H1 (cell line): ENCODE data around the gene UBN1. TPM values are rescaled to one million over a fixed set of nuclear protein-coding genes. Genes with fewer than 3 reads are reported as not detected.

Experiments
- CTCF ChIA-PET: fragments of 300-600 bp; sonication (Branson Sonifier 250); formaldehyde crosslinking; loops from one replicate; lab custom pipeline; 2021; ENCODE audit not compliant: partially characterized antibody; lab: Charles Lee
- POLR2A ChIA-PET: fragments of 300-600 bp; sonication (Branson Sonifier 250); formaldehyde crosslinking; loops from one replicate; lab custom pipeline; 2021; ENCODE audit warnings: inconsistent platforms; ENCODE audit not compliant: partially characterized antibody; lab: Charles Lee
- DNase-seq, 2 experiments: peaks; one replicate each; pipeline versions ENCODE4 v3.0.0 to v3.0.0-alpha.2; 2010 to 2022; ENCODE audit warnings: low spot score in 2 of 2, low read depth in 1 of 2, mixed read lengths in 1 of 2
- FAIRE-seq: peaks from 2 replicates; lab custom pipeline; 2011; peaks lifted over from hg19 to GRCh38; lab: Jason Lieb, UNC
- H2AFZ ChIP-seq: 2 replicates; pipeline ENCODE4 v1.8.1; 2012; ENCODE audit warnings: low read length, inconsistent platforms
- H2AK5ac ChIP-seq: 2 replicates; pipeline ENCODE4 v1.6.1; 2013; ENCODE audit warnings: low read depth, low read length
- H2BK120ac ChIP-seq: replicated peaks from 2 replicates; pipeline ENCODE3; 2013; ENCODE audit warnings: low read depth, low read length, inconsistent platforms
- H2BK12ac ChIP-seq: 2 replicates; pipeline ENCODE4 v1.6.1; 2013; ENCODE audit warnings: low read depth, low read length
- H2BK15ac ChIP-seq: 2 replicates; pipeline ENCODE4 v1.6.1; 2013; ENCODE audit warnings: low read length
- H2BK20ac ChIP-seq: 2 replicates; pipeline ENCODE4 v1.6.1; 2013; ENCODE audit warnings: low read length
- H2BK5ac ChIP-seq: 2 replicates; pipeline ENCODE4 v1.6.1; 2013; ENCODE audit warnings: low read depth, low read length
- H3K14ac ChIP-seq: 2 replicates; pipeline ENCODE4 v1.6.1; 2013; ENCODE audit warnings: inconsistent platforms; ENCODE audit not compliant: insufficient read length
- H3K18ac ChIP-seq: 2 replicates; pipeline ENCODE4 v1.6.1; 2013; ENCODE audit warnings: low read length; ENCODE audit errors: extremely low read depth
- H3K23ac ChIP-seq: 2 replicates; pipeline ENCODE4 v1.6.1; 2013; ENCODE audit warnings: inconsistent platforms; ENCODE audit not compliant: insufficient read length
- H3K23me2 ChIP-seq: 2 replicates; pipeline ENCODE4 v1.6.1; 2013; ENCODE audit warnings: low read depth, low read length
- H3K27ac ChIP-seq: 2 replicates; pipeline ENCODE4 v1.6.1; 2011; ENCODE audit warnings: low read depth, low read length, inconsistent platforms
- H3K27me3 ChIP-seq, 4 experiments: replicated peaks in 1 of 4; 1 replicate in 1 of 4; 2 replicates in 3 of 4; pipeline versions ENCODE4 v1.6.1 to v1.8.1; 2011 to 2013; ENCODE audit warnings: low read length in 3 of 4, mild to moderate bottlenecking in 3 of 4, inconsistent platforms in 2 of 4, mixed read lengths in 2 of 4, moderate library complexity in 1 of 4; ENCODE audit not compliant: control insufficient read depth in 3 of 4, insufficient read depth in 3 of 4; ENCODE audit errors: extremely low read depth in 1 of 4
- H3K36me3 ChIP-seq, 4 experiments: 2 replicates each; pipeline versions ENCODE4 v1.6.1 to v1.8.1; 2011 to 2013; ENCODE audit warnings: mild to moderate bottlenecking in 4 of 4, low read length in 3 of 4, moderate library complexity in 2 of 4, control low read depth in 1 of 4, inconsistent platforms in 1 of 4; ENCODE audit not compliant: insufficient read depth in 4 of 4, control insufficient read depth in 2 of 4
- H3K4ac ChIP-seq: replicated peaks from 2 replicates; pipeline ENCODE3; 2013; ENCODE audit warnings: low read length, low read depth, mixed read lengths, inconsistent platforms; ENCODE audit not compliant: insufficient read length
- H3K4me1 ChIP-seq, 4 experiments: replicated peaks in 1 of 4; 1 replicate in 1 of 4; 2 replicates in 3 of 4; pipeline versions ENCODE4 v1.6.1 to v1.8.1; 2011 to 2013; ENCODE audit warnings: low read length in 3 of 4, inconsistent platforms in 2 of 4, mixed read lengths in 1 of 4; ENCODE audit not compliant: insufficient read depth in 4 of 4, control insufficient read depth in 3 of 4
- H3K4me2 ChIP-seq, 2 experiments: 2 replicates each; pipeline versions ENCODE4 v1.6.1 to v1.8.1; 2011 to 2013; ENCODE audit warnings: low read depth in 2 of 2, low read length in 2 of 2, control low read depth in 1 of 2, inconsistent platforms in 1 of 2, mild to moderate bottlenecking in 1 of 2; ENCODE audit not compliant: insufficient read depth in 1 of 2
- H3K4me3 ChIP-seq, 4 experiments: fragments of 200-600, 300-600 bp in 1 of 4; sonication (generic), shearing (Covaris generic), sonication (Bioruptor Twin) in 1 of 4; 2 replicates each; pipeline versions ENCODE4 v1.5.1 to v1.8.1; 2011 to 2016; ENCODE audit warnings: low read length in 4 of 4, low read depth in 3 of 4, control low read depth in 2 of 4, inconsistent platforms in 2 of 4, mild to moderate bottlenecking in 2 of 4, mixed read lengths in 1 of 4, moderate library complexity in 1 of 4; ENCODE audit not compliant: insufficient read depth in 2 of 4; ENCODE audit errors: extremely low read depth in 1 of 4
- H3K56ac ChIP-seq: replicated peaks from 2 replicates; pipeline ENCODE3; 2013; ENCODE audit warnings: low read depth, mild to moderate bottlenecking, mixed read lengths, low read length, inconsistent platforms; ENCODE audit not compliant: insufficient read length
- H3K79me1 ChIP-seq: 2 replicates; pipeline ENCODE4 v1.6.1; 2013; ENCODE audit warnings: low read depth, low read length, control low read depth
- H3K79me2 ChIP-seq, 2 experiments: 2 replicates each; pipeline versions ENCODE4 v1.6.1 to v1.8.1; 2012 to 2013; ENCODE audit warnings: low read length in 2 of 2, mild to moderate bottlenecking in 2 of 2, inconsistent platforms in 1 of 2; ENCODE audit not compliant: insufficient read depth in 2 of 2, control insufficient read depth in 1 of 2
- H3K9ac ChIP-seq, 4 experiments: replicated peaks in 1 of 4; 1 replicate in 1 of 4; 2 replicates in 3 of 4; pipeline versions ENCODE4 v1.6.1 to v1.8.1; 2011 to 2013; ENCODE audit warnings: low read depth in 3 of 4, low read length in 3 of 4, control low read depth in 2 of 4, mild to moderate bottlenecking in 2 of 4, moderate library complexity in 2 of 4, inconsistent platforms in 1 of 4; ENCODE audit errors: extremely low read depth in 1 of 4
- H3K9me3 ChIP-seq, 2 experiments: 2 replicates each; pipeline versions ENCODE4 v1.6.1 to v1.8.1; 2012 to 2013; ENCODE audit warnings: mild to moderate bottlenecking in 2 of 2, moderate library complexity in 2 of 2, control low read depth in 1 of 2, inconsistent platforms in 1 of 2, low read depth in 1 of 2, low read length in 1 of 2, mixed read lengths in 1 of 2; ENCODE audit not compliant: insufficient read depth in 2 of 2
- H4K20me1 ChIP-seq, 2 experiments: replicated peaks in 1 of 2; 2 replicates each; pipeline versions ENCODE3 to v1.8.1; 2011 to 2013; ENCODE audit warnings: inconsistent platforms in 2 of 2, low read length in 2 of 2, mild to moderate bottlenecking in 1 of 2; ENCODE audit not compliant: insufficient read depth in 2 of 2, control insufficient read depth in 1 of 2
- H4K5ac ChIP-seq: 2 replicates; pipeline ENCODE4 v1.6.1; 2013; ENCODE audit warnings: low read length, low read depth, mixed read lengths, inconsistent platforms; ENCODE audit not compliant: insufficient read length
- H4K8ac ChIP-seq: 2 replicates; pipeline ENCODE4 v1.8.0; 2013; ENCODE audit warnings: mild to moderate bottlenecking, moderate library complexity, low read length, inconsistent platforms; ENCODE audit not compliant: insufficient read depth; ENCODE audit errors: extremely low read depth
- H4K91ac ChIP-seq: replicated peaks from 2 replicates; pipeline ENCODE3; 2013; ENCODE audit warnings: low read length, mixed read lengths, inconsistent platforms; ENCODE audit not compliant: insufficient read length
- BRCA1 ChIP-seq: IDR thresholded peaks from 2 replicates; pipeline ENCODE4 v1.6.1; 2012; ENCODE audit warnings: low read depth, low read length, improper control_type of control experiment
- CHD1 ChIP-seq: IDR thresholded peaks from 2 replicates; pipeline ENCODE4 v1.6.1; 2012; ENCODE audit warnings: low read depth, low read length, improper control_type of control experiment
- CREB1 ChIP-seq: IDR thresholded peaks from 2 replicates; pipeline ENCODE4 v1.6.1; 2012; ENCODE audit warnings: inconsistent platforms
- EGR1 ChIP-seq: IDR thresholded peaks from 2 replicates; pipeline ENCODE4 v1.6.1; 2011; ENCODE audit warnings: low read depth, low read length, borderline replicate concordance
- EP300 ChIP-seq, 2 experiments: IDR thresholded peaks; 1 replicate in 1 of 2; 2 replicates in 1 of 2; pipeline ENCODE4 v1.6.1; 2011 to 2012; ENCODE audit warnings: low read depth in 2 of 2, low read length in 2 of 2, mild to moderate bottlenecking in 2 of 2, borderline replicate concordance in 1 of 2, inconsistent platforms in 1 of 2, moderate library complexity in 1 of 2
- EZH2 ChIP-seq: fragments of 200-600 bp; sonication (generic); IDR thresholded peaks from 2 replicates; pipeline ENCODE4 v1.7.1; 2012; ENCODE audit warnings: low read depth, mild to moderate bottlenecking, moderate library complexity, low read length, inconsistent platforms; ENCODE audit not compliant: severe bottlenecking
- KDM1A ChIP-seq: fragments of 200-600, 300-600 bp; sonication (generic); IDR thresholded peaks from 2 replicates; pipeline ENCODE4 v1.7.1; 2016; ENCODE audit warnings: mild to moderate bottlenecking, low read length, borderline replicate concordance
- POLR2AphosphoS5 ChIP-seq: IDR thresholded peaks from 2 replicates; pipeline ENCODE4 v1.6.1; 2011; ENCODE audit warnings: low read depth, low read length
- SUZ12 ChIP-seq: fragments of 200-600 bp; sonication (generic); IDR thresholded peaks from 2 replicates; pipeline ENCODE4 v1.6.1; 2012; ENCODE audit warnings: mild to moderate bottlenecking, inconsistent platforms, low read length, moderate library complexity, mixed read lengths
- TAF1 ChIP-seq: IDR thresholded peaks from 2 replicates; pipeline ENCODE4 v1.6.1; 2011; ENCODE audit warnings: mild to moderate bottlenecking, low read depth, low read length
- YY1 ChIP-seq: IDR thresholded peaks from 2 replicates; pipeline ENCODE4 v1.6.1; 2011; ENCODE audit warnings: low read depth, mild to moderate bottlenecking, low read length
- ZNF274 ChIP-seq: IDR thresholded peaks from 2 replicates; pipeline ENCODE4 v1.7.0; 2012; ENCODE audit warnings: low read length, borderline replicate concordance; ENCODE audit errors: extremely low read depth
- WGBS, 2 experiments: shearing (Covaris generic) in 1 of 2; methylation state at CpG; one replicate each; pipeline versions ENCODE4 v1.1.6 to v1.1.7; 2013 to 2015; ENCODE audit warnings: low lambda C conversion rate in 2 of 2, mixed read lengths in 2 of 2, inconsistent platforms in 1 of 2, low coverage in 1 of 2, missing lambda C conversion rate in 1 of 2; ENCODE audit not compliant: insufficient replicate concordance in 2 of 2, insufficient coverage in 1 of 2, insufficient read length in 1 of 2; ENCODE audit errors: extremely low coverage in 1 of 2, missing lambda C conversion rate in 1 of 2; 5-methylcytosine and 5-hydroxymethylcytosine counted together
- polyA plus RNA-seq, 7 experiments: library from polyadenylated mRNA; depleted of rRNA in 3 of 7; stranded (reverse) in 5 of 7; unstranded in 2 of 7; fragments of >200 nt in 5 of 7; fragments of 200-250 nt in 2 of 7; gene quantifications; 1 replicate in 5 of 7; 2 replicates in 1 of 7; 4 replicates in 1 of 7; pipeline versions ENCODE4 v1.2.1 to v1.2.3, GENCODE V29; 2011 to 2013; ENCODE audit warnings: missing spikeins in 2 of 7, mixed read lengths in 2 of 7
- total RNA-seq: library from RNA; stranded (reverse); fragmentation: NEBNext Ultra II Directional; extraction: Animal tissue kit (Norgen Biotek cat#: 25700); gene quantifications from 2 replicates; pipeline ENCODE4 v1.2.1, GENCODE V29; 2021
- TF ChIP-seq, protein P1 (sequence below): IDR thresholded peaks from 2 replicates; pipeline ENCODE4 v1.6.1; 2012; ENCODE audit warnings: inconsistent platforms

UBN1 gene
- total and polyA plus RNA-seq, 2 of the 8 experiments (the other 6 are each of a cell fraction or from before 2014, with no cell fraction given): 16.2 to 37.0 TPM

DNA sequence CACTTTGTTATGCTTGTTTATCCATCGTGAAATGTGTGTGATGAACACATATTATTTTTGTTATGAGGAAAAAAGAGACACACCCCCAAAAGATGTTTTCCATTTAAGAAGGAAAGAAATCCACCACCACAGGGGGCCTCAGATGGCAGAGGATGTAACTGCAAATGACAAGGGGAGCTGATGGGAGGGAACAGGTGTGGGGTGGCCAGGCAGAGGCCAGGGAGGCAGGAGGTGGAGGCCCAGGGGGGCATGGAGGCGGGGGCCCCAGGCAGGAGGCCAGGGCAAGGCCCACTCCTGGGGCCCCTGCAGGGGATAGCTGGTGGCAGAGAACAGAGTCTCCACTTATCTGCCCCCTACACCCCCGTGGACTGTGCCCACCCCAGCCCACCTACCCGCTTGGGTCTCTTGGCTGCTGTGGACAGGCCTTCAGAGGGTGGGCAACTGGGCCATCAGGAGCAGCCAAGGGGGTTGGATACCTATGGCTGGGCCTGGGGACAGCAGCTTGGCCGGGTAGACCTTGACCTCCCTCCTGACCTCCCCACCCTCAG, 61.6 kb downstream of the UBN1 start:
- Histone ChIP-seq H3K4ac (no peak overlapping the region), H3K23ac (no peak overlapping the region), H3K36me3 (no peaks in the 10 kb centered on the region), H3K9me3 (no peaks in the 10 kb centered on the region), H4K20me1 (no peaks in the 10 kb centered on the region), H4K91ac (no peak overlapping the region), H2BK5ac (no peak overlapping the region), H3K79me1 (no peaks in the 10 kb centered on the region), H3K23me2 (no peaks in the 10 kb centered on the region; the same call in 1 of the 2 replicates), H4K5ac (no peak overlapping the region), H2BK20ac (no peak overlapping the region), H3K56ac (no peak overlapping the region), H3K27me3 (no peaks in the 10 kb centered on the region), H3K14ac (no peak overlapping the region), H3K9ac (no peak overlapping the region), H2AFZ (no peak overlapping the region), H3K4me3 (no peak overlapping the region), H3K4me2 (no peak overlapping the region), H2AK5ac (no peak overlapping the region), H4K8ac (no peak overlapping the region), H3K79me2 (no peaks in the 10 kb centered on the region), H2BK120ac (no peak overlapping the region), H3K27ac (no peak overlapping the region), H2BK12ac (no peak overlapping the region), H3K4me1 (peaks cover 0 to 2% (median 0%) of the 10 kb centered on the region in 4 experiments; a peak in 1 of 7 replicates), H3K18ac (no peak overlapping the region), H2BK15ac (no peak overlapping the region)
- DNase-seq: no peak
- ChIA-PET CTCF (interaction anchor here (1.4 kb wide), 1 partner anchor 8 kb away, joined by 7 read pairs; no protein-coding TSS in a partner anchor), POLR2A (no interaction called here)
- no peak for FAIRE-seq
- WGBS, 2 experiments: 89% methylated on average over 5 of the region's 5 CpGs; no CpG with 5 or more reads in 1 of the 2 experiments
- TF ChIP-seq POLR2AphosphoS5 (no peak), ZNF274 (no peak), EGR1 (no peak), YY1 (no peak), BRCA1 (no peak), EZH2 (no peak), TAF1 (no peak), SUZ12 (no peak), KDM1A (no peak), CHD1 (no peak), CREB1 (no peak), EP300 (IDR thresholded peaks at IDR 0.05; ENCODE audit: borderline replicate concordance in 1 of 2, low read depth in 2 of 2, low read length in 2 of 2) (no peak)
- TF ChIP-seq, protein P1, sequence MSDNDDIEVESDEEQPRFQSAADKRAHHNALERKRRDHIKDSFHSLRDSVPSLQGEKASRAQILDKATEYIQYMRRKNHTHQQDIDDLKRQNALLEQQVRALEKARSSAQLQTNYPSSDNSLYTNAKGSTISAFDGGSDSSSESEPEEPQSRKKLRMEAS: no peak
